Coronary artery (tissue), 2 donors: Measurements from ENCODE around the gene VSTM1.

Source experiments
- DNase-seq: peaks from one replicate; pipeline ENCODE4 v3.0.0-alpha.2; 2017; ENCODE audit warnings: low spot score
- H3K27ac ChIP-seq, 2 donors: fragments of 200-600 bp; sonication (generic); one replicate each; pipeline ENCODE4 v1.5.1; 2016 to 2019
- H3K4me3 ChIP-seq: fragments of 200-600 bp; sonication (generic); 2 replicates; pipeline ENCODE4 v1.5.1; 2016; ENCODE audit warnings: mild to moderate bottlenecking, moderate library complexity
- TF ChIP-seq, protein P1 (sequence below): fragments of 200-600 bp; sonication (generic); IDR thresholded peaks from one replicate; pipeline ENCODE4 v1.5.1; 2019; ENCODE audit warnings: antibody characterized with exemption

Gene VSTM1, protein sequence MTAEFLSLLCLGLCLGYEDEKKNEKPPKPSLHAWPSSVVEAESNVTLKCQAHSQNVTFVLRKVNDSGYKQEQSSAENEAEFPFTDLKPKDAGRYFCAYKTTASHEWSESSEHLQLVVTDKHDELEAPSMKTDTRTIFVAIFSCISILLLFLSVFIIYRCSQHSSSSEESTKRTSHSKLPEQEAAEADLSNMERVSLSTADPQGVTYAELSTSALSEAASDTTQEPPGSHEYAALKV

DNA sequence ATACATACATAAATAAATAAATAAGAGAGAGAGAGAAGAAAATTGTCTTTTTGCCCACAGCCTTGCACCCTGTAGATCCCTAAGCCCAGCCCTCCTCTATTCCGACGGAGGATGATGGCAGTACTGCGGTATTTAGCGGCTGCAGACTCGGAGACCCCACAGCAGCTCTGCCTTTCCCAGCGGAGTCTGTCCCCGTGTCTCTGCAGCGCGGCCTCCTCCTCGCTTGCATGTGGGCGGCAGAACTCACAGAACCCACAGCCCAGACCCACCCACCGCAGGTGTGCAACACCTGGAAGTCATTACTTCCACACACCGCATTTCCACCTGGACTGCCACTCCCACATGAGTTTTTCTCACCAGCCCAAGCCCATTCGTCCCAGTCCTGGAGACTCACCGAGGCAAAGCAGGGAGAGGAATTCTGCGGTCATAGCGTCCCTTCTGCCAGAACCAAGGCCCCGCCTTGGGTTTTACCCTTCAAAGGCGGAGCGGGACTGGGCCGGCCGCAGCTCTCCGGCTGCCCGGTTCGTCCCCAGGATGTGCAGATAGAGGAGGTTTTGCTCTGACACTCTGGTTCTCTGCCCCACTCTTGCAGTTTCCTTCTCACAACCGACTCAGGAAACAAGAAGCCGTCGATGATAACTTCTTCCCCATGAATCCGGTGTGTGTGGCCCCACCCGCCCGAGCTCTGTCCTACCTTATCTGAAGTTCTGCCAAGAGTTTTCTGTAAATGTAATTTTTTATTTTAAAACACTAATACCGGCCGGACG, at the start of gene VSTM1:
VSTM1 (minus strand) TSS at position 548 of the 767 bp plus-strand sequence; CDS start at position 428, 120 bp downstream.
- no peak within 1 kb of the TSS for H3K4me3 ChIP-seq
- no peak for DNase-seq
- no peak within 1 kb of the TSS for H3K27ac ChIP-seq
- TF ChIP-seq, protein P1, sequence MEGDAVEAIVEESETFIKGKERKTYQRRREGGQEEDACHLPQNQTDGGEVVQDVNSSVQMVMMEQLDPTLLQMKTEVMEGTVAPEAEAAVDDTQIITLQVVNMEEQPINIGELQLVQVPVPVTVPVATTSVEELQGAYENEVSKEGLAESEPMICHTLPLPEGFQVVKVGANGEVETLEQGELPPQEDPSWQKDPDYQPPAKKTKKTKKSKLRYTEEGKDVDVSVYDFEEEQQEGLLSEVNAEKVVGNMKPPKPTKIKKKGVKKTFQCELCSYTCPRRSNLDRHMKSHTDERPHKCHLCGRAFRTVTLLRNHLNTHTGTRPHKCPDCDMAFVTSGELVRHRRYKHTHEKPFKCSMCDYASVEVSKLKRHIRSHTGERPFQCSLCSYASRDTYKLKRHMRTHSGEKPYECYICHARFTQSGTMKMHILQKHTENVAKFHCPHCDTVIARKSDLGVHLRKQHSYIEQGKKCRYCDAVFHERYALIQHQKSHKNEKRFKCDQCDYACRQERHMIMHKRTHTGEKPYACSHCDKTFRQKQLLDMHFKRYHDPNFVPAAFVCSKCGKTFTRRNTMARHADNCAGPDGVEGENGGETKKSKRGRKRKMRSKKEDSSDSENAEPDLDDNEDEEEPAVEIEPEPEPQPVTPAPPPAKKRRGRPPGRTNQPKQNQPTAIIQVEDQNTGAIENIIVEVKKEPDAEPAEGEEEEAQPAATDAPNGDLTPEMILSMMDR, result no peak

DNA sequence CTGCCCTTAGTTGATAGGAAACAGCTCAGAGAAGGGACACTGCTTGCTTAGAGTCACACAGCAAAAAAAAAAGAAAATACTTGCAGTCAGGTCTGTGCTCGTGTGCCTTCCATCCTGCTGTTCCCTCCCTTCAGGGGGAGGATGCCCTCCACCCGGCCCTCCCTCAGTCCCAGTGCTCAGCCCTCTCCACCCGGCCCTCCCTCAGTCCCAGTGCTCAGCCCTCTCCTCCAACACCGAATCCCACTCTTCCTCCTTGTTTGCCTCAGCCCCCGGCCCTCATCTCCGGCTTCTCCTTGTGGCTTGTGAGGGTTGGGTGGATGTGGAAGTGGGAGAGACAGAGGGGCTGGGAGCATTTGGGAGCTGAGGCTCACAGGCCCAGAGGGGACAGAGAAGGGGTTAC, 46.0 kb upstream of the VSTM1 start:
- DNase-seq, result no peak
- Histone ChIP-seq H3K27ac (no peak overlapping the region), H3K4me3 (no peak overlapping the region)
- TF ChIP-seq, protein P1, result no peak

DNA sequence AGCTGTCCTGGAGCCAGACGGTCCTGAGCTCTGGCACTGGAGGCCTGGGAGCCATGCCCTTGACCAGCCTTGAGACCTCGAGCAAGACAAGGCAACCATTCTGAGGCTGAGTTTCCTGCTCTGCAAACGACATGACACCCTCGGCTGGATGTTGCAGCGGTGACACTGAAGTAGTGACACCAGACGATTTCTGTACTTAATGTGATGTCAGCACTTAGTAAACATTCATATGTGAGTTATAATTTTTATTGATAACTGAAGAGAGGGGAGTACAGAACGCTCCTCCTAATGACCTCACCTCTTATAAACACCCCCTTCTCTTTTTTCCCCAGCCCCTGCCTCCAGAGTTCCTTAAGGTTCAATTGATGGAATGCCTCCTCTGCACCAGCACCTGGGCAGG, 44.8 kb upstream of the VSTM1 start:
- TF ChIP-seq, protein P1, result no peak
- DNase-seq, result no peak
- Histone ChIP-seq H3K27ac (no peak overlapping the region), H3K4me3 (no peak overlapping the region)

DNA sequence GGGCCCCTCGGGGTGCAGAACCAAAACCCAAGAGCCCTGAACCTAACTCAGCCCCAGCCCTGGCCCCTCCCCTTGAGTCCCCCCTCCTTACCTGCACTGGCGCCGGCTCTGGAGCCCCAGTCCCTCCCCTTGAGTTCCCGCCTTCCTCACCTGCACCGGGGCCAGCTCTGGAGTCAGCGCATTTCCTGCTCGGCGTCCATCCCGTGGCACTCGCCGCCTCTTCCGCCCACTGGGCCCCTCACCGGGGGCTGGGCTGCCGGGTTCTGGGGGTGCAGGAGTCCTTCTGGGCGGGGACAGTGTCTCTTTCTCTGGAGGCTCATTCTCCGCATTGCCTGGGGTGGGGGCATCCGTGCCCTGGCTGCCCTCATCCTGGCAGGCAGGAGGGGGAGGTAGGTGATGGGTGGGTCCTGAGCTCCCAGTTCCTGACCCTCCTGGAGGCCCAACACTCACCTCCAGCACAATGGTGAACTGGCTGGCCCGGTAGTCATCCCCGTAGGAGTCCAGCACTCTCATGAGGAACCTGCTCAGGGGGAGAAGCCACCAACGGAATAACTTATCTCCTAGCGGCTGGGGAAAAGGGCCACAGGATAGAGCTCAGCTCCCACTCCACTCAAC, 44.3 kb upstream of the VSTM1 start:
- no peak overlapping the region for H3K4me3 ChIP-seq
- peak; percentile 47 for DNase-seq
- H3K27ac ChIP-seq, result no peak overlapping the region
- TF ChIP-seq, protein P1, result no peak

DNA sequence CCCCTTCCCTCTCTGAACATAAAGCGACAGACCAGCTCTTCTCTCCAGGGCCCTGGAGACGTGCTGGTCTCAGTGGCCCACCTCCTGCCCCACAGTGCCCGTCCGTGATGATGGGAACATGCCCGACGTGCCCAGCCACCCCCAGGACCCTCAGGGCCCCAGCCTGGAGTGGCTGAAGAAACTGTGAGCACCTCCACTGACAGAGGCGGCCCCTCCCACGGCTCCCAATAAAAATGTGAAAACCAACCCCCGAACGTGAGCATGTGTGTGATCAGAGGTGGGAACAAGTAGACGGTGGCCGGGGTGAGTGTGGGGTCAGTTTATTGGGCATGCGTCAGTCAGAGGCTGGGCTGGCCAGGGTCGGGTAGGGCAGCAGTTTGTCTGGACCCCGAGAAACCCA, 43.0 kb upstream of the VSTM1 start:
- Histone ChIP-seq H3K27ac (no peak overlapping the region), H3K4me3 (no peak overlapping the region)
- TF ChIP-seq, protein P1, result no peak
- DNase-seq, result no peak

DNA sequence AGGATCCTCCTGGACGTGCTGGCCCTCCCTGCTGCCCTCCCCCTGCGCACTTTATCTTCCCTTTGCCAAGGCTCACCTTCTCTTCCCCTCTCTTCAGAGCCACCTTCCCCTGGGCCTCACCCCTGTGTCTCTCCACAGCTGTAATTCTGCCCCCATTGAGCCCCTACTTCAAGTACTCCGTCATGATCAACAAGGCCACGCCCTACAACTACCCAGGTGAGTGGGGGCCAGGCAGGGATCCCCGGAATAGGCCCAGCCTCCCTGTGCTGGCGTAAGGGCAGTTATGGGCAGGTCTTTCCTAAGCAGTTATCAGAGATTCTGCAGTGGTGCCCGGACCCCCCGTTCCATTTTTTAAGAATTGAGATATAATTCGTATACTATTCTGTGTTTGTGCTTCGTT, 42.1 kb upstream of the VSTM1 start:
- TF ChIP-seq, protein P1, result no peak
- Histone ChIP-seq H3K27ac (no peak overlapping the region), H3K4me3 (no peak overlapping the region)
- no peak for DNase-seq
